Measurements from ENCODE around the gene CARMIL1. TPM values are rescaled to one million over a fixed set of nuclear protein-coding genes. Genes with fewer than 3 reads are reported as not detected.

Gene CARMIL1
- total RNA-seq, 1 experiment from 2014 or later, result 23.6 TPM

GRCh38 chr6:25280344-25281074 lies 1.3 kb downstream of the CARMIL1 start:
- Histone ChIP-seq H3K23ac (ENCODE audit: insufficient read length, low read depth, low read length) (no peak overlapping the region), H3T11ph (ENCODE audit: low read length) (no peak overlapping the region), H2BK15ac (ENCODE audit: low read depth, low read length) (no peak overlapping the region), H3K27me3 (ENCODE audit: insufficient read depth, low read length) (no peaks in the 10 kb centered on the region), H3K79me1 (ENCODE audit: insufficient read depth, low read depth, low read length, poor library complexity, severe bottlenecking) (no peaks in the 10 kb centered on the region), H3K27ac (ENCODE audit: insufficient read length, low read depth, low read length) (no peak overlapping the region), H3K9ac (ENCODE audit: extremely low read depth, insufficient read length, low read length) (peak overlapping the region; percentile 45), H3K79me2 (ENCODE audit: insufficient read depth, low read length) (peaks cover 3% of the 10 kb centered on the region; the same call in 1 of the 2 replicates), H3K4me2 (ENCODE audit: insufficient read depth, insufficient read length, low read length) (peak overlapping the region; percentile 73), H2BK12ac (ENCODE audit: insufficient read length, low read depth, low read length) (no peak overlapping the region), H3K14ac (ENCODE audit: insufficient read depth, low read length) (no peak overlapping the region), H4K5ac (ENCODE audit: insufficient read length, low read depth, low read length) (no peak overlapping the region), H3K4me1 (ENCODE audit: insufficient read depth, low read length) (0 out of 2 replicates have a peak, but pooled peaks cover 2% of the 10 kb centered on the region), H2AFZ (ENCODE audit: low read length) (no peak overlapping the region), H3K9me3 (ENCODE audit: control insufficient read depth, low read depth, low read length) (no peaks in the 10 kb centered on the region), H3K23me2 (ENCODE audit: insufficient read length, low read depth, low read length, poor library complexity, severe bottlenecking) (peaks cover 17% of the 10 kb centered on the region), H3K18ac (ENCODE audit: insufficient read length, low read depth, low read length) (no peak overlapping the region), H4K91ac (ENCODE audit: insufficient read length, low read depth, low read length) (no peak overlapping the region), H2BK20ac (ENCODE audit: low read depth, low read length, poor library complexity, severe bottlenecking) (no peak overlapping the region), H4K8ac (replicated peaks; ENCODE audit: insufficient read length, low read depth, low read length) (no peak overlapping the region), H3K56ac (ENCODE audit: insufficient read length, low read depth, low read length) (no peak overlapping the region), H2BK5ac (ENCODE audit: insufficient read length, low read length) (no peak overlapping the region), H3K4ac (ENCODE audit: low read depth, low read length) (no peak overlapping the region), H4K20me1 (ENCODE audit: control insufficient read depth, insufficient read depth, insufficient read length) (no peaks in the 10 kb centered on the region), H2BK120ac (ENCODE audit: low read depth, low read length, poor library complexity, severe bottlenecking) (no peak overlapping the region), H2AK5ac (ENCODE audit: insufficient read length, low read length) (no peak overlapping the region)
- H3K27ac Mint-ChIP-seq, result peak overlapping the region; percentile 80 to 96 (median 92)
- peak overlapping the region; percentile 93 to 96 for H3K4me3 Mint-ChIP-seq
- H3K36me3 Mint-ChIP-seq (ENCODE audit: insufficient read depth in 1 of 3, low read depth in 3 of 3), result peaks cover 0 to 7% (median 6%) of the 10 kb centered on the region in 3 experiments
- no peaks in the 10 kb centered on the region; the same call in 1 of the 2 replicates for H3K27me3 Mint-ChIP-seq (ENCODE audit: low read depth)
- H3K9me3 Mint-ChIP-seq, result no peaks in the 10 kb centered on the region
- H3K4me1 Mint-ChIP-seq, result peaks cover 26 to 30% of the 10 kb centered on the region in 2 experiments
- DNase-seq, result no peak
- WGBS (ENCODE audit: extremely low coverage, insufficient read length, low lambda C conversion rate), result no CpG with 5 or more reads among the region's 13 CpGs
- no peak for TF ChIP-seq CTCF (conservative IDR thresholded peaks at IDR 0.05)

Measured in H9 (cell line).